Measurements from ENCODE around the gene PTPRG. TPM values are rescaled to one million over a fixed set of nuclear protein-coding genes. Genes with fewer than 3 reads are reported as not detected.

The PTPRG gene
- total and polyA plus RNA-seq, 2 experiments from 2014 or later: 24.4 to 131 TPM

GRCh38 chr3:61679026-61679425 is 117.7 kb downstream of the PTPRG start (continued):
- no peak for TF ChIP-seq ZNF462 (CRISPR knock-in tag; IDR thresholded peaks at IDR 0.05)

- no peak; the same call in 2 of the 3 replicates for ATAC-seq
- peaks cover 99% of the 10 kb centered on the region for H3K79me2 ChIP-seq (replicated peaks; ENCODE audit: insufficient read depth)
- H3F3A ChIP-seq (replicated peaks; ENCODE audit: low read depth): no peaks in the 10 kb centered on the region
- peaks cover 5% of the 10 kb centered on the region; the same call in 1 of the 2 replicates for H4K20me1 ChIP-seq (replicated peaks; ENCODE audit: insufficient read depth)
- DNase-seq (ENCODE audit: low spot score): no peak
- no peak overlapping the region for H2AFZ ChIP-seq
- no peaks in the 10 kb centered on the region for H3K9me2 ChIP-seq (ENCODE audit: insufficient read depth)
- H3K9me3 Mint-ChIP-seq: no peaks in the 10 kb centered on the region
- H3K27ac ChIP-seq (ENCODE audit: low read depth): peak overlapping the region; percentile 3; the same call in 1 of the 2 replicates
- no peak overlapping the region for H3K27ac Mint-ChIP-seq
- H3K4me2 ChIP-seq: peak overlapping the region; percentile 53; the same call in 1 of the 2 replicates
- no peak overlapping the region for H3K4me3 ChIP-seq
- H3K27me3 ChIP-seq (ENCODE audit: insufficient read depth): no peaks in the 10 kb centered on the region
- H3K27me3 Mint-ChIP-seq (ENCODE audit: insufficient read depth, low read depth, poor library complexity): peaks cover 13% of the 10 kb centered on the region
- peaks cover 80% of the 10 kb centered on the region for H3K4me1 Mint-ChIP-seq
- peak overlapping the region; percentile 3; the same call in 1 of the 3 replicates for H3K4me3 Mint-ChIP-seq
- no peaks in the 10 kb centered on the region for H3K36me3 ChIP-seq (ENCODE audit: insufficient read depth)
- peaks cover 88% of the 10 kb centered on the region for H3K4me1 ChIP-seq (ENCODE audit: insufficient read depth)
- no peaks in the 10 kb centered on the region for H3K36me3 Mint-ChIP-seq (ENCODE audit: low read depth)
- TF ChIP-seq ZNF462 (CRISPR knock-in tag; IDR thresholded peaks at IDR 0.05): no peak
- TF ChIP-seq JUNB (IDR thresholded peaks at IDR 0.05; ENCODE audit: unreplicated experiment): no peak
- no peak for TF ChIP-seq ZNF114 (CRISPR knock-in tag; IDR thresholded peaks at IDR 0.05)
- TF ChIP-seq CTCF (conservative IDR thresholded peaks at IDR 0.05; ENCODE audit: low read depth in 2 of 2): no peak
- TF ChIP-seq EZH2 (IDR thresholded peaks at IDR 0.05; ENCODE audit: low read depth, unreplicated experiment): no peak
- TF ChIP-seq EZH2phosphoT487 (IDR thresholded peaks at IDR 0.05; ENCODE audit: unreplicated experiment): no peak
- no peak for TF ChIP-seq POLR2AphosphoS5 (IDR thresholded peaks at IDR 0.05; ENCODE audit: low read depth)
- no peak for TF ChIP-seq ZNF331 (CRISPR knock-in tag; IDR thresholded peaks at IDR 0.05; ENCODE audit: low read depth)
Measured at GRCh38 chr3:61680617-61681016, 119.2 kb downstream of the PTPRG start.

Measured in GM23338 (cell line).